Calu3 (cell line): ENCODE data around the gene ARL13B. TPM values are rescaled to one million over a fixed set of nuclear protein-coding genes. Genes with fewer than 3 reads are reported as not detected.
A peak's percentile ranks its signal among the peaks of the same experiment; 100 is the strongest.
"Not testable (repeated sequence)": the region's sequence is repeated elsewhere in the genome, so short reads cannot be mapped to it uniquely, and the experiment has no call there.

ENCODE experiments used
- Bru-seq: library from RNA; stranded (reverse); fragments of 400-500 nt; gene quantifications from one replicate; lab custom pipeline; 2021; lab: Mats Ljungman, UMichigan
- BruChase-seq, 2 experiments: library from RNA; stranded (reverse); fragments of 400-500 nt; gene quantifications; one replicate each; lab custom pipeline; 2021; lab: Mats Ljungman, UMichigan
- BruUV-seq: library from RNA; stranded (reverse); fragments of 400-500 nt; replicated peaks from 2 replicates; lab custom pipeline; 2021; lab: Mats Ljungman, UMichigan
- CTCF ChIA-PET: fragments of 300-600 bp; sonication (Branson Sonifier 250); formaldehyde crosslinking; loops from one replicate; lab custom pipeline; 2022; ENCODE audit warnings: antibody characterized with exemption; lab: Charles Lee
- DNase-seq: peaks from one replicate; pipeline ENCODE4 v3.0.0; 2022
- H3K27ac Mint-ChIP-seq: one replicate; pipeline ENCODE4 v1.8.0; 2022; ENCODE audit warnings: mixed read lengths; ENCODE audit not compliant: unreplicated experiment
- H3K27me3 Mint-ChIP-seq: one replicate; pipeline ENCODE4 v1.8.0; 2022; ENCODE audit warnings: mixed read lengths; ENCODE audit not compliant: unreplicated experiment
- H3K36me3 Mint-ChIP-seq: one replicate; pipeline ENCODE4 v1.8.0; 2022; ENCODE audit warnings: mild to moderate bottlenecking, moderate library complexity, mixed read lengths; ENCODE audit not compliant: insufficient read depth, unreplicated experiment
- H3K4me1 Mint-ChIP-seq: one replicate; pipeline ENCODE4 v1.8.0; 2022; ENCODE audit warnings: mild to moderate bottlenecking, low read depth, mixed read lengths; ENCODE audit not compliant: unreplicated experiment
- H3K4me3 Mint-ChIP-seq: one replicate; pipeline ENCODE4 v1.8.0; 2022; ENCODE audit warnings: mild to moderate bottlenecking, low read depth, moderate library complexity, mixed read lengths; ENCODE audit not compliant: unreplicated experiment
- H3K9me3 Mint-ChIP-seq: one replicate; pipeline ENCODE4 v1.8.0; 2022; ENCODE audit warnings: low read depth, mixed read lengths; ENCODE audit not compliant: unreplicated experiment
- CTCF ChIP-seq: fragments of 200-600 bp; IDR thresholded peaks from one replicate; pipeline ENCODE4 v1.8.0; 2022; ENCODE audit warnings: antibody characterized with exemption; ENCODE audit not compliant: unreplicated experiment
- intact Hi-C: fragments of 100-400 bp; cut with micrococcal nuclease; formaldehyde crosslinking; loops from one replicate; pipeline ENCODE4 v1.10.0; 2022; ENCODE audit not compliant: unreplicated experiment
- long read RNA-seq: library from polyadenylated mRNA; stranded (forward); transcript quantifications from one replicate; pipeline ENCODE4 v2.0.0, GENCODE V29; 2022
- total RNA-seq: library from RNA; stranded (reverse); gene quantifications from 2 replicates; pipeline ENCODE4 v1.2.3, GENCODE V29; 2022

Gene ARL13B
- total RNA-seq (7.8 and 9.6 TPM in 2 replicates), Bru-seq, nascent RNA (percentile 62 among the genes with signal in this experiment), BruChase-seq, experiment 1, labeled RNA remaining after a 6-hour chase (percentile 59 among the genes with signal in this experiment), BruChase-seq, experiment 2, labeled RNA remaining after a 2-hour chase (percentile 61 among the genes with signal in this experiment)
- long read RNA-seq, transcript ARL13B-203 (10 exons, 2,453 nt): major isoform, 7 of 14 reads
- long read RNA-seq, partial matches to known transcripts: 2 of 14 reads
- long read RNA-seq, other reads (novel, unspliced or antisense): 5 of 14 reads

GRCh38 chr3:93979850-93980676 is at the start of gene ARL13B:
ARL13B (plus strand) TSS chr3:93980155; CDS start chr3:93980424, 269 bp downstream.
- Mint-ChIP-seq H3K9me3 (no peaks in the 10 kb centered on the region), H3K4me3 (peak within 1 kb of the TSS; percentile 80), H3K27ac (peak within 1 kb of the TSS; percentile 90), H3K27me3 (peaks cover 10% of the 10 kb centered on the region), H3K4me1 (peaks cover 8% of the 10 kb centered on the region), H3K36me3 (peaks cover 17% of the 10 kb centered on the region)
- peak; percentile 94 for DNase-seq
- BruUV-seq: no TSS peak
- TF ChIP-seq CTCF: no peak
- CTCF ChIA-PET: interaction anchor here (0.8 kb wide), 1 partner anchor 9 kb away, joined by 4 read pairs; no protein-coding TSS in a partner anchor
- intact Hi-C loops: no loop called here

- no TSS peak for BruUV-seq
- CTCF ChIA-PET: no interaction called here
- intact Hi-C loops: no loop called here
- no peak for DNase-seq
- Mint-ChIP-seq H3K9me3 (no peaks in the 10 kb centered on the region), H3K27me3 (no peaks in the 10 kb centered on the region), H3K27ac (no peak overlapping the region), H3K4me3 (no peak overlapping the region), H3K36me3 (no peaks in the 10 kb centered on the region), H3K4me1 (no peaks in the 10 kb centered on the region)
- no peak for TF ChIP-seq CTCF
These were observed 48.2 kb upstream of the ARL13B start for GRCh38 chr3:93931597-93932229.

- Mint-ChIP-seq H3K27me3 (no peaks in the 10 kb centered on the region), H3K27ac (no peak overlapping the region), H3K4me3 (no peak overlapping the region), H3K9me3 (no peaks in the 10 kb centered on the region), H3K36me3 (no peaks in the 10 kb centered on the region), H3K4me1 (no peaks in the 10 kb centered on the region)
- TF ChIP-seq CTCF: no peak
- DNase-seq: no peak
- CTCF ChIA-PET: no interaction called here
- BruUV-seq: no TSS peak
- intact Hi-C loops: no loop called here
These were observed 45.4 kb upstream of the ARL13B start for GRCh38 chr3:93934366-93935046.

- CTCF ChIA-PET: no interaction called here
- DNase-seq: no peak
- intact Hi-C loops: no loop called here
- no peaks in the 10 kb centered on the region for H3K27me3 Mint-ChIP-seq
- no TSS peak for BruUV-seq
- no peaks in the 10 kb centered on the region for H3K36me3 Mint-ChIP-seq
- no peaks in the 10 kb centered on the region for H3K4me1 Mint-ChIP-seq
- no peak for TF ChIP-seq CTCF
- no peaks in the 10 kb centered on the region for H3K9me3 Mint-ChIP-seq
- no peak overlapping the region for H3K27ac Mint-ChIP-seq
- H3K4me3 Mint-ChIP-seq: no peak overlapping the region
These were observed 43.4 kb upstream of the ARL13B start for GRCh38 chr3:93936549-93936948.

- H3K36me3 Mint-ChIP-seq, H3K27me3 Mint-ChIP-seq, H3K4me1 Mint-ChIP-seq, H3K27ac Mint-ChIP-seq, H3K4me3 Mint-ChIP-seq, H3K9me3 Mint-ChIP-seq, BruUV-seq, DNase-seq, CTCF ChIA-PET, intact Hi-C loops: not testable (repeated sequence)
These were observed 42.5 kb upstream of the ARL13B start for GRCh38 chr3:93937485-93937884.

- H3K27me3 Mint-ChIP-seq, H3K9me3 Mint-ChIP-seq, H3K4me1 Mint-ChIP-seq, BruUV-seq, intact Hi-C loops, H3K36me3 Mint-ChIP-seq, CTCF ChIA-PET, H3K27ac Mint-ChIP-seq: not testable (repeated sequence)
- peak overlapping the region; percentile 57 for H3K4me3 Mint-ChIP-seq
- peak; percentile 6 for DNase-seq
These were observed 30.0 kb upstream of the ARL13B start for GRCh38 chr3:93949958-93950357.
